Aortic smooth muscle cell (primary cell): Measurements from ENCODE around the gene NSF. TPM values are rescaled to one million over a fixed set of nuclear protein-coding genes. Genes with fewer than 3 reads are reported as not detected.

Experiments used
- total RNA-seq: library from RNA; depleted of rRNA; stranded (reverse); fragments of >200 nt; gene quantifications from 2 replicates; pipeline ENCODE4 v1.2.3, GENCODE V29; 2014

Gene NSF
- 46.8 and 47.6 TPM in 2 replicates for total RNA-seq

GRCh38 chr17:46590157-46591146 lies at the start of gene NSF:
TSS of gene NSF (plus strand) at chr17:46590669. CDS start at chr17:46590776, 107 bp downstream.

GRCh38 chr17:46579083-46580075 lies 11.1 kb upstream of the NSF start, which contains the start of gene ARL17A:
TSS of gene ARL17A (minus strand) at chr17:46579691. CDS start at chr17:46576322, 3,369 bp downstream.

Other genes with a start within 250 kb of the NSF start
- 3.0 and 4.6 TPM in 2 replicates for gene ARL17B, start 228.9 kb upstream of the NSF start, total RNA-seq
- 2.8 and 4.0 TPM in 2 replicates for gene LRRC37A2, start 78.2 kb upstream of the NSF start, total RNA-seq
- gene ARL17A, start 11.0 kb upstream of the NSF start, total RNA-seq: 1.5 and 2.4 TPM in 2 replicates
- 0.44 and 0.66 TPM in 2 replicates for gene WNT3, start 228.0 kb downstream of the NSF start, total RNA-seq